Neuron (in vitro differentiated cells): ENCODE measurements around the gene ARID5A.

Experiments used
- H2AFZ ChIP-seq: one replicate; pipeline ENCODE4 v1.6.1; 2013; ENCODE audit warnings: low read depth, mild to moderate bottlenecking, inconsistent platforms, low read length, moderate library complexity
- H3K27me3 ChIP-seq: one replicate; pipeline ENCODE4 v1.6.1; 2013; ENCODE audit warnings: low read length; ENCODE audit not compliant: insufficient read depth
- H3K36me3 ChIP-seq: one replicate; pipeline ENCODE4 v1.6.1; 2013; ENCODE audit warnings: low read length; ENCODE audit not compliant: insufficient read depth
- H3K4me1 ChIP-seq: one replicate; pipeline ENCODE4 v1.6.1; 2013; ENCODE audit warnings: low read length; ENCODE audit not compliant: insufficient read depth
- H3K4me3 ChIP-seq: 2 replicates; pipeline ENCODE4 v1.5.1; 2013; ENCODE audit warnings: mild to moderate bottlenecking, low read length, moderate library complexity
- H3K9me3 ChIP-seq: one replicate; pipeline ENCODE4 v1.6.1; 2013; ENCODE audit warnings: low read length

ARID5A gene

GRCh38 chr2:96501886-96502810 lies 34.4 kb upstream of the ARID5A start:
- Histone ChIP-seq H3K4me1 (no peaks in the 10 kb centered on the region), H3K4me3 (no peak overlapping the region), H3K9me3 (no peaks in the 10 kb centered on the region), H2AFZ (no peak overlapping the region), H3K27me3 (peaks cover 4% of the 10 kb centered on the region), H3K36me3 (no peaks in the 10 kb centered on the region)

- H3K9me3 ChIP-seq = no peaks in the 10 kb centered on the region
- H3K27me3 ChIP-seq = peaks cover 4% of the 10 kb centered on the region
- H3K36me3 ChIP-seq = no peaks in the 10 kb centered on the region
- no peaks in the 10 kb centered on the region for H3K4me1 ChIP-seq
- H2AFZ ChIP-seq = no peak overlapping the region
- H3K4me3 ChIP-seq = no peak overlapping the region
Measured at GRCh38 chr2:96502891-96503636, 33.5 kb upstream of the ARID5A start.

GRCh38 chr2:96503637-96504243 lies 32.8 kb upstream of the ARID5A start:
- Histone ChIP-seq H3K9me3 (no peaks in the 10 kb centered on the region), H2AFZ (no peak overlapping the region), H3K36me3 (no peaks in the 10 kb centered on the region), H3K4me3 (no peak overlapping the region), H3K27me3 (peaks cover 4% of the 10 kb centered on the region), H3K4me1 (no peaks in the 10 kb centered on the region)

GRCh38 chr2:96505231-96505889 lies 31.2 kb upstream of the ARID5A start, which contains the start of gene NEURL3:
TSS of gene NEURL3 (minus strand) at chr2:96505357. CDS start at chr2:96505286, 71 bp downstream.
- Histone ChIP-seq H3K4me1 (peaks cover 2% of the 10 kb centered on the region), H3K36me3 (no peaks in the 10 kb centered on the region), H2AFZ (no peak within 1 kb of the TSS), H3K9me3 (no peaks in the 10 kb centered on the region), H3K4me3 (no peak within 1 kb of the TSS), H3K27me3 (peaks cover 4% of the 10 kb centered on the region)

- no peaks in the 10 kb centered on the region for H3K36me3 ChIP-seq
- H3K4me3 ChIP-seq = no peak overlapping the region
- H3K9me3 ChIP-seq = no peaks in the 10 kb centered on the region
- peaks cover 2% of the 10 kb centered on the region for H3K4me1 ChIP-seq
- peaks cover 4% of the 10 kb centered on the region for H3K27me3 ChIP-seq
- no peak overlapping the region for H2AFZ ChIP-seq
Measured at GRCh38 chr2:96506016-96506906, 30.3 kb upstream of the ARID5A start.

GRCh38 chr2:96506907-96507240 lies 29.7 kb upstream of the ARID5A start:
- Histone ChIP-seq H2AFZ (no peak overlapping the region), H3K4me1 (peaks cover 2% of the 10 kb centered on the region), H3K36me3 (no peaks in the 10 kb centered on the region), H3K9me3 (no peaks in the 10 kb centered on the region), H3K4me3 (no peak overlapping the region), H3K27me3 (peaks cover 4% of the 10 kb centered on the region)

GRCh38 chr2:96507957-96508520 lies 28.5 kb upstream of the ARID5A start:
- no peaks in the 10 kb centered on the region for H3K36me3 ChIP-seq
- H3K9me3 ChIP-seq = no peaks in the 10 kb centered on the region
- no peak overlapping the region for H2AFZ ChIP-seq
- no peaks in the 10 kb centered on the region for H3K27me3 ChIP-seq
- H3K4me1 ChIP-seq = peaks cover 2% of the 10 kb centered on the region
- H3K4me3 ChIP-seq = no peak overlapping the region

GRCh38 chr2:96508521-96509113 lies 27.9 kb upstream of the ARID5A start:
- Histone ChIP-seq H3K27me3 (no peaks in the 10 kb centered on the region), H3K4me1 (peaks cover 2% of the 10 kb centered on the region), H3K9me3 (no peaks in the 10 kb centered on the region)

GRCh38 chr2:96509114-96509846 lies 27.3 kb upstream of the ARID5A start:
- H2AFZ ChIP-seq = peak overlapping the region; percentile 16
- H3K9me3 ChIP-seq = no peaks in the 10 kb centered on the region
- no peaks in the 10 kb centered on the region for H3K27me3 ChIP-seq
- peaks cover 2% of the 10 kb centered on the region for H3K4me1 ChIP-seq
- H3K4me3 ChIP-seq = no peak overlapping the region
- H3K36me3 ChIP-seq = no peaks in the 10 kb centered on the region

More at GRCh38 chr2:96508521-96509113, 27.9 kb upstream of the ARID5A start:
- no peaks in the 10 kb centered on the region for H3K36me3 ChIP-seq
- H2AFZ ChIP-seq = no peak overlapping the region
- H3K4me3 ChIP-seq = no peak overlapping the region

GRCh38 chr2:96509847-96510230 lies 26.7 kb upstream of the ARID5A start:
- Histone ChIP-seq H3K36me3 (no peaks in the 10 kb centered on the region), H3K9me3 (no peaks in the 10 kb centered on the region), H3K4me1 (peaks cover 2% of the 10 kb centered on the region), H3K27me3 (no peaks in the 10 kb centered on the region), H2AFZ (peak overlapping the region; percentile 16), H3K4me3 (no peak overlapping the region)

- Histone ChIP-seq H2AFZ (no peak overlapping the region), H3K36me3 (no peaks in the 10 kb centered on the region), H3K4me1 (peaks cover 2% of the 10 kb centered on the region), H3K9me3 (peaks cover 2% of the 10 kb centered on the region), H3K4me3 (no peak overlapping the region), H3K27me3 (no peaks in the 10 kb centered on the region)
Measured at GRCh38 chr2:96510931-96511595, 25.5 kb upstream of the ARID5A start.
